Measurements from ENCODE around the gene MYH4. TPM values are rescaled to one million over a fixed set of nuclear protein-coding genes. Genes with fewer than 3 reads are reported as not detected.

The MYH4 gene
- polyA plus RNA-seq, 1 of the 3 experiments (the other 2 are of a cell fraction): not detected

DNA sequence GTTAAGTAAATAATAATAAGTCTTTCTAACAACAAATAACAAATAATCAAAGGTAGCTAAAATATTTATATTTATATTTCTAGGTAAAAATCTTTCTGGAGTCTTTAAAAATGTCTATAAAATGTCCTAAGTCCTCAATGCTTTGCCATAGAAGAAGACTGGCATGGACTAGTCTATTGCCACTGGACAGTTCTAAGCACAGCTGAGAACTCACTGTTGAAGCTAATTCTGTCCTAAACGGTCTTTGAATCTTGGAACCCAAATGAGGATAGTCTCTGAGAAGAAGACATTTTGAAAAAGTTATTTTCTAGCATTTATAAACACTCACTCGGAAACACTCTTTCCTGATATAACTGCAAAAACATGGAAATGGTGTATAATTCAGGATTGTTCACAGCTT, 48.1 kb downstream of the MYH4 start:
- Histone ChIP-seq H3K27ac (ENCODE audit: low read depth in 2 of 2, low read length in 1 of 2) (no peak overlapping the region), H2AFZ (ENCODE audit: low read depth) (no peak overlapping the region), H3K79me2 (ENCODE audit: insufficient read depth) (no peaks in the 10 kb centered on the region), H3K9me3 (no peaks in the 10 kb centered on the region), H3K9ac (no peak overlapping the region), H3F3A (replicated peaks; ENCODE audit: insufficient read depth) (no peaks in the 10 kb centered on the region), H3K4me3 (ENCODE audit: low read depth in 2 of 2, low read length in 1 of 2) (no peak overlapping the region), H3K27me3 (ENCODE audit: insufficient read depth) (no peaks in the 10 kb centered on the region), H3K4me2 (no peak overlapping the region), H4K20me1 (ENCODE audit: insufficient read depth) (no peaks in the 10 kb centered on the region), H3K9me2 (no peaks in the 10 kb centered on the region), H3K4me1 (ENCODE audit: control insufficient read depth in 1 of 2, insufficient read depth in 2 of 2, low read depth in 1 of 2, low read length in 1 of 2) (no peaks in the 10 kb centered on the region), H3K36me3 (replicated peaks in 1 of 2; ENCODE audit: control insufficient read depth in 1 of 2, insufficient read depth in 2 of 2, low read length in 1 of 2) (no peaks in the 10 kb centered on the region)
- 14% methylated on average over 2 of the region's 2 CpGs for WGBS (ENCODE audit: low lambda C conversion rate)
- ChIA-PET CTCF (no interaction called here), POLR2A (no interaction called here)
- TF ChIP-seq, protein P1, sequence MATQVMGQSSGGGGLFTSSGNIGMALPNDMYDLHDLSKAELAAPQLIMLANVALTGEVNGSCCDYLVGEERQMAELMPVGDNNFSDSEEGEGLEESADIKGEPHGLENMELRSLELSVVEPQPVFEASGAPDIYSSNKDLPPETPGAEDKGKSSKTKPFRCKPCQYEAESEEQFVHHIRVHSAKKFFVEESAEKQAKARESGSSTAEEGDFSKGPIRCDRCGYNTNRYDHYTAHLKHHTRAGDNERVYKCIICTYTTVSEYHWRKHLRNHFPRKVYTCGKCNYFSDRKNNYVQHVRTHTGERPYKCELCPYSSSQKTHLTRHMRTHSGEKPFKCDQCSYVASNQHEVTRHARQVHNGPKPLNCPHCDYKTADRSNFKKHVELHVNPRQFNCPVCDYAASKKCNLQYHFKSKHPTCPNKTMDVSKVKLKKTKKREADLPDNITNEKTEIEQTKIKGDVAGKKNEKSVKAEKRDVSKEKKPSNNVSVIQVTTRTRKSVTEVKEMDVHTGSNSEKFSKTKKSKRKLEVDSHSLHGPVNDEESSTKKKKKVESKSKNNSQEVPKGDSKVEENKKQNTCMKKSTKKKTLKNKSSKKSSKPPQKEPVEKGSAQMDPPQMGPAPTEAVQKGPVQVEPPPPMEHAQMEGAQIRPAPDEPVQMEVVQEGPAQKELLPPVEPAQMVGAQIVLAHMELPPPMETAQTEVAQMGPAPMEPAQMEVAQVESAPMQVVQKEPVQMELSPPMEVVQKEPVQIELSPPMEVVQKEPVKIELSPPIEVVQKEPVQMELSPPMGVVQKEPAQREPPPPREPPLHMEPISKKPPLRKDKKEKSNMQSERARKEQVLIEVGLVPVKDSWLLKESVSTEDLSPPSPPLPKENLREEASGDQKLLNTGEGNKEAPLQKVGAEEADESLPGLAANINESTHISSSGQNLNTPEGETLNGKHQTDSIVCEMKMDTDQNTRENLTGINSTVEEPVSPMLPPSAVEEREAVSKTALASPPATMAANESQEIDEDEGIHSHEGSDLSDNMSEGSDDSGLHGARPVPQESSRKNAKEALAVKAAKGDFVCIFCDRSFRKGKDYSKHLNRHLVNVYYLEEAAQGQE (IDR thresholded peaks at IDR 0.05; ENCODE audit: low read depth, low read length): no peak
- TF ChIP-seq NRF1 (IDR thresholded peaks at IDR 0.05; ENCODE audit: low read depth, low read length) (no peak), MXI1 (IDR thresholded peaks at IDR 0.05; ENCODE audit: low read depth, low read length) (no peak)
- no peak for DNase-seq

- no peaks in the 10 kb centered on the region for H3K4me1 ChIP-seq (ENCODE audit: control insufficient read depth in 1 of 2, insufficient read depth in 2 of 2, low read depth in 1 of 2, low read length in 1 of 2)
- no peaks in the 10 kb centered on the region for H4K20me1 ChIP-seq (ENCODE audit: insufficient read depth)
- 5% methylated on average over 2 of the region's 2 CpGs for WGBS (ENCODE audit: low lambda C conversion rate)
- H3K4me3 ChIP-seq (ENCODE audit: low read depth in 2 of 2, low read length in 1 of 2): no peak overlapping the region
- no peaks in the 10 kb centered on the region for H3K27me3 ChIP-seq (ENCODE audit: insufficient read depth)
- no peak for DNase-seq
- H3K9ac ChIP-seq: no peak overlapping the region
- H3F3A ChIP-seq (replicated peaks; ENCODE audit: insufficient read depth): no peaks in the 10 kb centered on the region
- no peaks in the 10 kb centered on the region for H3K79me2 ChIP-seq (ENCODE audit: insufficient read depth)
- no peak overlapping the region for H3K27ac ChIP-seq (ENCODE audit: low read depth in 2 of 2, low read length in 1 of 2)
- TF ChIP-seq RXRA (IDR thresholded peaks at IDR 0.05; ENCODE audit: borderline replicate concordance, low read depth) (no peak), ELF1 (IDR thresholded peaks at IDR 0.05) (no peak)
- no peaks in the 10 kb centered on the region for H3K9me2 ChIP-seq
- no peaks in the 10 kb centered on the region for H3K9me3 ChIP-seq
- H3K36me3 ChIP-seq (replicated peaks in 1 of 2; ENCODE audit: control insufficient read depth in 1 of 2, insufficient read depth in 2 of 2, low read length in 1 of 2): no peaks in the 10 kb centered on the region
- no peak overlapping the region for H3K4me2 ChIP-seq
- POLR2A ChIA-PET: no interaction called here
- CTCF ChIA-PET: no interaction called here
- no peak overlapping the region for H2AFZ ChIP-seq (ENCODE audit: low read depth)
These were observed 48.5 kb downstream of the MYH4 start for GRCh38 chr17:10420811-10421210.

- H3K36me3 ChIP-seq (replicated peaks in 1 of 2; ENCODE audit: control insufficient read depth in 1 of 2, insufficient read depth in 2 of 2, low read length in 1 of 2): no peaks in the 10 kb centered on the region
- no peak overlapping the region for H2AFZ ChIP-seq (ENCODE audit: low read depth)
- H3K27ac ChIP-seq (ENCODE audit: low read depth in 2 of 2, low read length in 1 of 2): no peak overlapping the region
- no peaks in the 10 kb centered on the region for H3K9me3 ChIP-seq
- H4K20me1 ChIP-seq (ENCODE audit: insufficient read depth): no peaks in the 10 kb centered on the region
- ChIA-PET CTCF (interaction anchor here (0.6 to 1.9 kb wide), 3 partner anchors 90 to 200 kb away, joined by 4 read pairs; no protein-coding TSS in a partner anchor), POLR2A (no interaction called here)
- WGBS (ENCODE audit: low lambda C conversion rate): 7% methylated on average over 3 of the region's 3 CpGs
- no peaks in the 10 kb centered on the region for H3F3A ChIP-seq (replicated peaks; ENCODE audit: insufficient read depth)
- H3K79me2 ChIP-seq (ENCODE audit: insufficient read depth): no peaks in the 10 kb centered on the region
- H3K27me3 ChIP-seq (ENCODE audit: insufficient read depth): no peaks in the 10 kb centered on the region
- H3K9me2 ChIP-seq: no peaks in the 10 kb centered on the region
- no peak overlapping the region for H3K4me2 ChIP-seq
- H3K4me1 ChIP-seq (ENCODE audit: control insufficient read depth in 1 of 2, insufficient read depth in 2 of 2, low read depth in 1 of 2, low read length in 1 of 2): no peaks in the 10 kb centered on the region
- DNase-seq: no peak
- TF ChIP-seq MAX (IDR thresholded peaks at IDR 0.05; ENCODE audit: low read depth) (no peak), RFX5 (IDR thresholded peaks at IDR 0.05; ENCODE audit: low read length) (no peak), EZH2phosphoT487 (IDR thresholded peaks at IDR 0.05; ENCODE audit: borderline replicate concordance, low read depth) (no peak), GABPA (IDR thresholded peaks at IDR 0.05; ENCODE audit: low read depth) (no peak), RXRA (IDR thresholded peaks at IDR 0.05; ENCODE audit: borderline replicate concordance, low read depth) (no peak), TAF1 (IDR thresholded peaks at IDR 0.05; ENCODE audit: borderline replicate concordance, low read depth, low read length) (no peak)
- TF ChIP-seq, protein P1 (IDR thresholded peaks at IDR 0.05; ENCODE audit: low read depth, low read length): no peak
- TF ChIP-seq, protein P2, sequence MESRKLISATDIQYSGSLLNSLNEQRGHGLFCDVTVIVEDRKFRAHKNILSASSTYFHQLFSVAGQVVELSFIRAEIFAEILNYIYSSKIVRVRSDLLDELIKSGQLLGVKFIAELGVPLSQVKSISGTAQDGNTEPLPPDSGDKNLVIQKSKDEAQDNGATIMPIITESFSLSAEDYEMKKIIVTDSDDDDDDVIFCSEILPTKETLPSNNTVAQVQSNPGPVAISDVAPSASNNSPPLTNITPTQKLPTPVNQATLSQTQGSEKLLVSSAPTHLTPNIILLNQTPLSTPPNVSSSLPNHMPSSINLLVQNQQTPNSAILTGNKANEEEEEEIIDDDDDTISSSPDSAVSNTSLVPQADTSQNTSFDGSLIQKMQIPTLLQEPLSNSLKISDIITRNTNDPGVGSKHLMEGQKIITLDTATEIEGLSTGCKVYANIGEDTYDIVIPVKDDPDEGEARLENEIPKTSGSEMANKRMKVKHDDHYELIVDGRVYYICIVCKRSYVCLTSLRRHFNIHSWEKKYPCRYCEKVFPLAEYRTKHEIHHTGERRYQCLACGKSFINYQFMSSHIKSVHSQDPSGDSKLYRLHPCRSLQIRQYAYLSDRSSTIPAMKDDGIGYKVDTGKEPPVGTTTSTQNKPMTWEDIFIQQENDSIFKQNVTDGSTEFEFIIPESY (IDR thresholded peaks at IDR 0.05; ENCODE audit: borderline replicate concordance, low read depth): no peak
- H3K9ac ChIP-seq: no peak overlapping the region
- H3K4me3 ChIP-seq (ENCODE audit: low read depth in 2 of 2, low read length in 1 of 2): no peak overlapping the region
These were observed 51.9 kb downstream of the MYH4 start for GRCh38 chr17:10417431-10417830.

Data from SK-N-SH (cell line).